Panc1 (cell line): ENCODE results near the gene CEACAM3. TPM values are rescaled to one million over a fixed set of nuclear protein-coding genes. Genes with fewer than 3 reads are reported as not detected.

Experiments used
- ATAC-seq: fragments of 200-7000 bp; cut with Tn5 transposase; 2 replicates; pipeline ENCODE4 v1.9.1; 2020; ENCODE audit warnings: mild to moderate bottlenecking, moderate library complexity
- BruUV-seq: library from RNA; stranded (reverse); fragments of 400-500 nt; replicated peaks from 2 replicates; lab custom pipeline; 2021; lab: Mats Ljungman, UMichigan
- CTCF ChIA-PET: fragments of 300-600 bp; sonication (Branson Sonifier 250); formaldehyde crosslinking; loops from one replicate; lab custom pipeline; 2022; ENCODE audit warnings: antibody characterized with exemption; lab: Charles Lee
- POLR2A ChIA-PET: fragments of 300-600 bp; sonication (Branson Sonifier 250); formaldehyde crosslinking; loops from one replicate; lab custom pipeline; 2022; ENCODE audit warnings: antibody characterized with exemption; lab: Charles Lee
- DNase-seq: peaks from one replicate; pipeline ENCODE4 v3.0.0-alpha.2; 2010; ENCODE audit warnings: low read depth, low spot score
- H3K27ac ChIP-seq: 2 replicates; pipeline ENCODE4 v1.5.1; 2011; ENCODE audit warnings: mild to moderate bottlenecking, low read length, inconsistent platforms
- H3K27me3 ChIP-seq: fragments of 200-500 bp; sonication (Bioruptor generic); 2 replicates; pipeline ENCODE4 v1.6.0; 2014; ENCODE audit warnings: low read length, inconsistent platforms; ENCODE audit not compliant: control insufficient read depth, insufficient read depth
- H3K36me3 ChIP-seq: fragments of 200-500 bp; sonication (Bioruptor generic); 2 replicates; pipeline ENCODE4 v1.5.1; 2014; ENCODE audit warnings: inconsistent platforms, mild to moderate bottlenecking, low read length, moderate library complexity; ENCODE audit not compliant: control insufficient read depth, insufficient read depth
- H3K4me1 ChIP-seq: 2 replicates; pipeline ENCODE4 v1.5.1; 2011; ENCODE audit warnings: inconsistent platforms, mild to moderate bottlenecking, low read length, moderate library complexity; ENCODE audit not compliant: control insufficient read depth, insufficient read depth
- H3K4me3 ChIP-seq, 2 experiments: 2 replicates each; pipeline ENCODE4 v1.5.1; 2011 to 2012; ENCODE audit warnings: low read depth in 2 of 2, low read length in 2 of 2, mild to moderate bottlenecking in 2 of 2, inconsistent platforms in 1 of 2, moderate library complexity in 1 of 2
- H3K9me3 ChIP-seq: fragments of 200-500 bp; sonication (Bioruptor generic); 2 replicates; pipeline ENCODE4 v1.5.1; 2014; ENCODE audit warnings: low read depth, mild to moderate bottlenecking, inconsistent platforms, low read length, moderate library complexity; ENCODE audit not compliant: control insufficient read depth, insufficient read depth
- POLR2AphosphoS5 ChIP-seq: IDR thresholded peaks from 2 replicates; pipeline ENCODE4 v1.6.1; 2012; ENCODE audit warnings: mild to moderate bottlenecking, low read depth, low read length, moderate library complexity
- SIN3A ChIP-seq: IDR thresholded peaks from 2 replicates; pipeline ENCODE4 v1.6.1; 2012; ENCODE audit warnings: low read depth, mild to moderate bottlenecking, low read length, moderate library complexity, borderline replicate concordance; ENCODE audit not compliant: insufficient read depth
- TCF7L2 ChIP-seq: IDR thresholded peaks from 2 replicates; pipeline ENCODE4 v1.6.1; 2011; ENCODE audit warnings: mild to moderate bottlenecking, low read depth, low read length, inconsistent platforms
- in situ Hi-C: cut with HindIII; loops from 2 replicates; pipeline ENCODE4 v1.10.0; 2016; ENCODE audit warnings: low sequenced_read_pairs, low pct_unique_long_range_greater_than_20kb
- intact Hi-C: fragments of 100-400 bp; cut with micrococcal nuclease; formaldehyde crosslinking; loops from one replicate; pipeline ENCODE4 v1.10.0; 2022; ENCODE audit not compliant: unreplicated experiment
- total RNA-seq: library from RNA; stranded (reverse); gene quantifications from one replicate; pipeline ENCODE4 v1.2.1, GENCODE V29; 2021; ENCODE audit not compliant: unreplicated experiment
- TF ChIP-seq, protein P1 (sequence below), 2 experiments: IDR thresholded peaks; 2 replicates each; pipeline ENCODE4 v1.6.1; 2011 to 2012; ENCODE audit warnings: low read depth in 2 of 2, control low read depth in 1 of 2, low read length in 1 of 2, mild to moderate bottlenecking in 1 of 2, moderate library complexity in 1 of 2; ENCODE audit not compliant: insufficient read depth in 1 of 2
- TF ChIP-seq, protein P2 (sequence below): fragments of 450-650 bp; IDR thresholded peaks from 2 replicates; pipeline ENCODE4 v1.5.1; 2017; ENCODE audit warnings: mild to moderate bottlenecking

CEACAM3 gene
- total RNA-seq, 1 experiment from 2014 or later: not detected

DNA sequence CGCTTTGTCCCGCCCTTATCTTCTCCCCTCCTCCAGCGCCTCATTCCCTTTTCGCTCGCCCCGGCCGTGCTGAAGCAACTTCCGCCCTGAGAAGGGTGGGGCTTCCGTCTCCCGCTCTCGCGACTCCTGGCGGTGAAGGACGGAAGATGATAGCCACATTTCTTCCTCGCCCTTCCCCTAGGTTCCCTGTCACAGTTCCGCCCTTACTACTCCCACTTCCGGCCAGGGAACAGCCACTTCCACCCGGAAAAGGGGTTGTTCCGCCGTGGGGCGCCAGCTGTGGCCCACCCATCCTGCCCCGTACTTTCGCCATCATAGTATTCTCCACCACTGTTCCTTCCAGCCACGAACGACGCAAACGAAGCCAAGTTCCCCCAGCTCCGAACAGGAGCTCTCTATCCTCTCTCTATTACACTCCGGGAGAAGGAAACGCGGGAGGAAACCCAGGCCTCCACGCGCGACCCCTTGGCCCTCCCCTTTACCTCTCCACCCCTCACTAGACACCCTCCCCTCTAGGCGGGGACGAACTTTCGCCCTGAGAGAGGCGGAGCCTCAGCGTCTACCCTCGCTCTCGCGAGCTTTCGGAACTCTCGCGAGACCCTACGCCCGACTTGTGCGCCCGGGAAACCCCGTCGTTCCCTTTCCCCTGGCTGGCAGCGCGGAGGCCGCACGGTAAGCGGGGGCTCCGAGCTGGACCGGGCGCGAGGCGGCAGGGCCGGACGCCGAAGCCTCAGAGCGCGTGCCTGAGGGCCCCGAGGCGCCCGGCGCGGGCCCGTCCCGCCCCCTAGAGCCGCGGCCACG, 63.4 kb downstream of the CEACAM3 start, which contains the start of gene RPS19:
Gene RPS19 (plus strand): TSS at position 638 of the 801 bp plus-strand sequence. CDS start 520 bp downstream, outside the sequence.
- Histone ChIP-seq H3K36me3 (peaks cover 29% of the 10 kb centered on the region), H3K4me3 (peak within 1 kb of the TSS; percentile 94), H3K9me3 (no peaks in the 10 kb centered on the region), H3K4me1 (peaks cover 28% of the 10 kb centered on the region), H3K27me3 (no peaks in the 10 kb centered on the region), H3K27ac (peak within 1 kb of the TSS; percentile 94)
- peak; percentile 87 for DNase-seq
- ChIA-PET POLR2A (interaction anchor here (0.6 to 1.4 kb wide), 2 partner anchors 11 to 39 kb away, joined by 4 to 9 read pairs; no protein-coding TSS in a partner anchor), CTCF (interaction anchor here (0.5 to 0.7 kb wide), 2 partner anchors 17 to 83 kb away, joined by 3 to 7 read pairs; no protein-coding TSS in a partner anchor)
- in situ Hi-C loops (no loop called here), intact Hi-C loops (no loop called here)
- no TSS peak for BruUV-seq
- TF ChIP-seq SIN3A: peak; percentile 49; the same call in 1 of the 2 replicates
- TF ChIP-seq, protein P1, sequence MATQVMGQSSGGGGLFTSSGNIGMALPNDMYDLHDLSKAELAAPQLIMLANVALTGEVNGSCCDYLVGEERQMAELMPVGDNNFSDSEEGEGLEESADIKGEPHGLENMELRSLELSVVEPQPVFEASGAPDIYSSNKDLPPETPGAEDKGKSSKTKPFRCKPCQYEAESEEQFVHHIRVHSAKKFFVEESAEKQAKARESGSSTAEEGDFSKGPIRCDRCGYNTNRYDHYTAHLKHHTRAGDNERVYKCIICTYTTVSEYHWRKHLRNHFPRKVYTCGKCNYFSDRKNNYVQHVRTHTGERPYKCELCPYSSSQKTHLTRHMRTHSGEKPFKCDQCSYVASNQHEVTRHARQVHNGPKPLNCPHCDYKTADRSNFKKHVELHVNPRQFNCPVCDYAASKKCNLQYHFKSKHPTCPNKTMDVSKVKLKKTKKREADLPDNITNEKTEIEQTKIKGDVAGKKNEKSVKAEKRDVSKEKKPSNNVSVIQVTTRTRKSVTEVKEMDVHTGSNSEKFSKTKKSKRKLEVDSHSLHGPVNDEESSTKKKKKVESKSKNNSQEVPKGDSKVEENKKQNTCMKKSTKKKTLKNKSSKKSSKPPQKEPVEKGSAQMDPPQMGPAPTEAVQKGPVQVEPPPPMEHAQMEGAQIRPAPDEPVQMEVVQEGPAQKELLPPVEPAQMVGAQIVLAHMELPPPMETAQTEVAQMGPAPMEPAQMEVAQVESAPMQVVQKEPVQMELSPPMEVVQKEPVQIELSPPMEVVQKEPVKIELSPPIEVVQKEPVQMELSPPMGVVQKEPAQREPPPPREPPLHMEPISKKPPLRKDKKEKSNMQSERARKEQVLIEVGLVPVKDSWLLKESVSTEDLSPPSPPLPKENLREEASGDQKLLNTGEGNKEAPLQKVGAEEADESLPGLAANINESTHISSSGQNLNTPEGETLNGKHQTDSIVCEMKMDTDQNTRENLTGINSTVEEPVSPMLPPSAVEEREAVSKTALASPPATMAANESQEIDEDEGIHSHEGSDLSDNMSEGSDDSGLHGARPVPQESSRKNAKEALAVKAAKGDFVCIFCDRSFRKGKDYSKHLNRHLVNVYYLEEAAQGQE (IDR thresholded peaks at IDR 0.05; ENCODE audit: insufficient read depth in 1 of 2, low read depth in 2 of 2, low read length in 1 of 2): no peak
- TF ChIP-seq TCF7L2: peak; percentile 75
- peak; percentile 89 for TF ChIP-seq POLR2AphosphoS5
- TF ChIP-seq, protein P2, sequence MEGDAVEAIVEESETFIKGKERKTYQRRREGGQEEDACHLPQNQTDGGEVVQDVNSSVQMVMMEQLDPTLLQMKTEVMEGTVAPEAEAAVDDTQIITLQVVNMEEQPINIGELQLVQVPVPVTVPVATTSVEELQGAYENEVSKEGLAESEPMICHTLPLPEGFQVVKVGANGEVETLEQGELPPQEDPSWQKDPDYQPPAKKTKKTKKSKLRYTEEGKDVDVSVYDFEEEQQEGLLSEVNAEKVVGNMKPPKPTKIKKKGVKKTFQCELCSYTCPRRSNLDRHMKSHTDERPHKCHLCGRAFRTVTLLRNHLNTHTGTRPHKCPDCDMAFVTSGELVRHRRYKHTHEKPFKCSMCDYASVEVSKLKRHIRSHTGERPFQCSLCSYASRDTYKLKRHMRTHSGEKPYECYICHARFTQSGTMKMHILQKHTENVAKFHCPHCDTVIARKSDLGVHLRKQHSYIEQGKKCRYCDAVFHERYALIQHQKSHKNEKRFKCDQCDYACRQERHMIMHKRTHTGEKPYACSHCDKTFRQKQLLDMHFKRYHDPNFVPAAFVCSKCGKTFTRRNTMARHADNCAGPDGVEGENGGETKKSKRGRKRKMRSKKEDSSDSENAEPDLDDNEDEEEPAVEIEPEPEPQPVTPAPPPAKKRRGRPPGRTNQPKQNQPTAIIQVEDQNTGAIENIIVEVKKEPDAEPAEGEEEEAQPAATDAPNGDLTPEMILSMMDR: no peak; the same call in 1 of the 2 replicates
- ATAC-seq: peak; percentile 92

DNA sequence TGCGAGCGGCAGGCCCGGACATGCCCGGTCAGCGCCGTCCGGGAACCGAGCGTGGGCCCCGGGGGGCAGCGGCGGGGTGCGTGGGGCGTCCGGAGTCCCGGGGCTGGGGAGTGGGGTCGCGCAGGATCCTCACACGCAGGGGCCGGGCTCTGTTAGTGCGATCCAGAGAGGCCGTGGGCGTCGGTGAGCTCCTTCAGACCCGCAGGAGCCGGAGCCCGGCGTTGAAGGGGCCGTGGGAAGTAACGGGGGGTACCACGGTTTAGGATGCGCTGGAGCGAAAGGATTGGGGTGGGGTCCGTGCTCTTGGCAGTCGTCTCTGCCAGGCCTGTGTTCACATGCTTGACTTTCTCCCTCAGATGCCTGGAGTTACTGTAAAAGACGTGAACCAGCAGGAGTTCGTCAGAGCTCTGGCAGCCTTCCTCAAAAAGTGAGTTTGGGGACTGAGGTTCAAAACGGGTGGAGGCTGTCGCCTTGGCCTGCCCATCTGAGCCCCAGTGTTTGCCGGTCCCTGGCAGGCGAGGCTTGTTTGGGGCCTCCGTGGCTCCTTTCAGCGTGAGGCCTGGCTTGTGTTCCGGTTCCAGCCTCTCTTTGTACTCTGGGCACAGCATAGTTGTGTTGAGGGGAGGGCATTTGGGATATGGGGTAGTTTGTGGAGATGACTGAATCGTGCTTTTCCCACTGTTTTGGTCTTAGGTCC, 64.2 kb downstream of the CEACAM3 start:
- in situ Hi-C loops (no loop called here), intact Hi-C loops (no loop called here)
- H3K36me3 ChIP-seq: peaks cover 30% of the 10 kb centered on the region
- H3K27ac ChIP-seq: peak overlapping the region; percentile 94
- POLR2A ChIA-PET: interaction anchor here (0.5 to 1.4 kb wide), 3 partner anchors 10 to 81 kb away, joined by 3 to 8 read pairs (median 4); no protein-coding TSS in a partner anchor
- ATAC-seq (no peak), DNase-seq (no peak)
- peaks cover 28% of the 10 kb centered on the region for H3K4me1 ChIP-seq
- no peaks in the 10 kb centered on the region for H3K9me3 ChIP-seq
- CTCF ChIA-PET: interaction anchor here (0.5 kb wide), 1 partner anchor 82 kb away, joined by 7 read pairs; no protein-coding TSS in a partner anchor
- no TSS peak for BruUV-seq
- H3K27me3 ChIP-seq: no peaks in the 10 kb centered on the region
- 0 out of 2 replicates have a peak, but pooled peaks have one; percentile 26 for TF ChIP-seq SIN3A
- TF ChIP-seq, protein P1 (IDR thresholded peaks at IDR 0.05; ENCODE audit: insufficient read depth in 1 of 2, low read depth in 2 of 2, low read length in 1 of 2): no peak
- TF ChIP-seq POLR2AphosphoS5: no peak
- H3K4me3 ChIP-seq: peak overlapping the region; percentile 94
